Measurements from ENCODE around the gene ZNF724.

DNA sequence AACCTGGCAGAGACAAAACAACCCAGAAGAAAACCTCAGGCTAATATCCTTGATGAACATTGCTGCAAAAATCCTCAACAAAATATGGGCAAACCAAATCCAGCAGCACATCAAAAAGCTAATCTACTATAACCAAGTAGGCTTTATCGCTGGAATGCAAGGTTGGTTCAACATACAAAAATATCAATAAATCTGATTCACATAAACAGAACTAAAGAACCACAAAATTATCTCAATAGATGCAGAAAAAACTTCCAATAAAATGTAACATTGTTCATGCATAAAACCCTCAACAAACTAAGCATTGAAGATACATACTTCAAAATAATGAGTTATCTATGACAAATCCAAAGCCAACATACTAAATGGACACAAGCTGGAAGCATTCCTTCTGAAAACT, 8.8 kb downstream of the ZNF724 start:
- TF ChIP-seq ZNF274 (IDR thresholded peaks at IDR 0.05; ENCODE audit: low read depth, low read length) (no peak), SUZ12 (IDR thresholded peaks at IDR 0.05; ENCODE audit: extremely low read depth, insufficient read depth, insufficient read length) (no peak)

Data from NT2/D1 (cell line).